22Rv1 (cell line): Measurements from ENCODE around the gene ITIH1.

Source experiments
- ZFX ChIP-seq: fragments of 450-650 bp; IDR thresholded peaks from 2 replicates; pipeline ENCODE4 v1.6.1; 2017; ENCODE audit warnings: antibody characterized with exemption, borderline replicate concordance
- TF ChIP-seq, protein P1 (sequence below): fragments of 450-650 bp; IDR thresholded peaks from 2 replicates; pipeline ENCODE4 v1.5.1; 2017; ENCODE audit warnings: mild to moderate bottlenecking

DNA sequence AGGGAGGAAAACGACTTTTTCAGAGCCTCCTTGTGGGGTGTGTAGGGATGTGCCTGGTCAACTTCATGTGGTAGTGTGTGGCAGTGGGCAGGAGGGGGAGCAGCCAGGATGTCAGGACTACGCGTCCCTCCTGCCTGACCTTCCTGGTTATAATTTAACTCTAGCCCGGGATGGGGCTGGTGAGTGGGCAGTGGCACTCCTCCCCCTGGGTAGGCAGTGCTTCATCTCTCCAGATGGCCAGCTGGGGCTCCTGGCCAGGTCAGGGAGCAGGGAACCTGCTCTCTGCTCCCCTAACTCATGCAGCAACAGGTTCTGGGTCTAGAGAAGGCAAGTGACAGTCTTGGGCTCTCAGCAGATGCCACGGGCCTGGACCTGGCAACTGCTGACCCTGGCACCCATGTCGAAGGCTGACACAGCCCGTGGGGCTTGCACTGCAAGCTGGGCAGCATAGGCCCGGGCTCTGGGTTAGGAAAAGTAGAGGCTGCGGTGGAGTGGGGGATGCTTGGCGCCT, 50.5 kb downstream of the ITIH1 start:
- TF ChIP-seq, protein P1, sequence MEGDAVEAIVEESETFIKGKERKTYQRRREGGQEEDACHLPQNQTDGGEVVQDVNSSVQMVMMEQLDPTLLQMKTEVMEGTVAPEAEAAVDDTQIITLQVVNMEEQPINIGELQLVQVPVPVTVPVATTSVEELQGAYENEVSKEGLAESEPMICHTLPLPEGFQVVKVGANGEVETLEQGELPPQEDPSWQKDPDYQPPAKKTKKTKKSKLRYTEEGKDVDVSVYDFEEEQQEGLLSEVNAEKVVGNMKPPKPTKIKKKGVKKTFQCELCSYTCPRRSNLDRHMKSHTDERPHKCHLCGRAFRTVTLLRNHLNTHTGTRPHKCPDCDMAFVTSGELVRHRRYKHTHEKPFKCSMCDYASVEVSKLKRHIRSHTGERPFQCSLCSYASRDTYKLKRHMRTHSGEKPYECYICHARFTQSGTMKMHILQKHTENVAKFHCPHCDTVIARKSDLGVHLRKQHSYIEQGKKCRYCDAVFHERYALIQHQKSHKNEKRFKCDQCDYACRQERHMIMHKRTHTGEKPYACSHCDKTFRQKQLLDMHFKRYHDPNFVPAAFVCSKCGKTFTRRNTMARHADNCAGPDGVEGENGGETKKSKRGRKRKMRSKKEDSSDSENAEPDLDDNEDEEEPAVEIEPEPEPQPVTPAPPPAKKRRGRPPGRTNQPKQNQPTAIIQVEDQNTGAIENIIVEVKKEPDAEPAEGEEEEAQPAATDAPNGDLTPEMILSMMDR: no peak; the same call in 1 of the 2 replicates
- TF ChIP-seq ZFX: no peak
